NCI-H128 (cell line): ENCODE measurements around the gene ZNF146.
"Not testable (repeated sequence)": the region's sequence is repeated elsewhere in the genome, so short reads cannot be mapped to it uniquely, and the experiment has no call there.

ENCODE experiments used
- DNase-seq: peaks from one replicate; lab custom pipeline; 2025; ENCODE audit not compliant: unreplicated experiment; lab: John Stamatoyannopoulos, UW

Gene ZNF146

DNA sequence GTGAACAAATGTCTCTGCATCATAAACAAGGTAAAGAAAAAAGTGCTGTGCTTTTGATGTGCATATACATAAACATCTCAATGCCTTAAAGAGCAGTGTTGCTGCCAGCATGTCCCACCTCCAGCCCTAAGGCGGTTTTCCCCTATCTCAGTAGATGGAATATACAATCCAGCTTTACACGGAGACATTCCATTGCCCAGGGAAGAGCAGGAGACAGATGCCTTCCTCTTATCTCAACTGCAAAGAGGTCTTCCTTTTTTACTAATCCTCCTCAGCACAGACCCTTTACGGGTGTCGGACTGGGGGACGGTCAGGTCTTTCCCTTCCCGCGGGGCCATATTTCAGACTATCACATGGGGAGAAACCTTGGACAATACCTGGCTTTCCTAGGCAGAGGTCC is 18.7 kb downstream of the ZNF146 start:
- DNase-seq: not testable (repeated sequence)

DNA sequence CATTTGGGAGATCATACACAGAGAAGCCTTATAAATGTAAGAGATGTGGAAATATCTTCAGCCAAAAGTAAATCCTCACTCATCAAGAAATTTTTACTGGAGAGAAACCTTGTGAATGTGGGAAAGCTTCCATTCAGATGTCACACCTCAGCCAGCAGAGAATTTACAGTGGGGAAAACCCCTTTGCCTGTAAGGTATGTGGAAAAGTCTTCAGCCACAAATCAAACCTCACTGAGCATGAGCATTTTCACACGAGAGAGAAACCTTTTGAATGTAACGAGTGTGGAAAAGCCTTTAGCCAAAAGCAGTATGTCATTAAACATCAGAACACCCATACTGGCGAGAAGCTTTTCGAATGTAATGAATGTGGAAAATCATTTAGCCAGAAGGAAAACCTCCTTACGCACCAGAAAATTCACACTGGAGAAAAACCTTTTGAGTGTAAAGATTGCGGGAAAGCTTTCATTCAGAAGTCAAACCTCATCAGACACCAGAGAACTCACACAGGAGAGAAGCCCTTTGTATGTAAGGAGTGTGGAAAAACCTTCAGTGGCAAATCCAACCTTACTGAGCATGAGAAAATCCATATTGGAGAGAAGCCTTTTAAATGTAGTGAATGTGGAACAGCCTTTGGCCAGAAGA is 21.5 kb downstream of the ZNF146 start:
- DNase-seq: no peak

DNA sequence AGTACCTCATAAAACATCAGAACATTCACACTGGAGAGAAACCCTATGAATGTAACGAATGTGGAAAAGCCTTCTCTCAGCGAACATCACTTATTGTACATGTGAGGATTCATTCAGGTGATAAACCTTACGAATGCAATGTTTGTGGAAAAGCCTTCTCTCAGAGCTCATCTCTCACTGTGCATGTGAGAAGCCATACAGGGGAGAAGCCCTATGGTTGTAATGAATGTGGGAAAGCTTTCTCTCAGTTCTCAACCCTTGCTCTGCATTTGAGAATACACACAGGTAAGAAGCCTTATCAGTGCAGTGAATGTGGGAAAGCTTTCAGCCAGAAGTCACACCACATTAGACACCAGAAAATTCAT is 22.0 kb downstream of the ZNF146 start:
- no peak for DNase-seq

DNA sequence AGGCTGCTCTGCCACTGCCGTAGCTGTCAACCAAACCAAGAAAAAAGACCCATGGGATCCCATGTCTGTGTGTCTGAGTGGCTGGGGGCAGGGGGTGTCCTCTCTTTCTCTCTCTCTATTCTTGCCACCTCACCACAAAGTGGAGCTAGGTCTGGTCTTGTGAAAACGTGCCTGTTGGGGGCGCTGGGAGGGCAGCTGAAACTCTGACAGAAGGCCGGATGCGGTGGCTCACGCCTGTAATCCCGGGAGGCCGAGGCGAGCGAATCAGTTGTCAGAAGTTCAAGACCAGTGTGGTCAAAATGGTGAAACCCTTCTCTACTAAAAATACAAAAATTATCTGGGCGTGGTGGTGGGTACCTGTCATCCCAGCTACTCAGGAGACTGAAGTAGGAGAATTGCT is 29.2 kb downstream of the ZNF146 start:
- no peak for DNase-seq

- no peak for DNase-seq
These were observed 30.5 kb downstream of the ZNF146 start for GRCh38 chr19:36245210-36246005.

GRCh38 chr19:36246006-36246481 is 31.1 kb downstream of the ZNF146 start:
- no peak for DNase-seq

- no peak for DNase-seq
These were observed 37.1 kb downstream of the ZNF146 start for GRCh38 chr19:36252047-36252446.

DNA sequence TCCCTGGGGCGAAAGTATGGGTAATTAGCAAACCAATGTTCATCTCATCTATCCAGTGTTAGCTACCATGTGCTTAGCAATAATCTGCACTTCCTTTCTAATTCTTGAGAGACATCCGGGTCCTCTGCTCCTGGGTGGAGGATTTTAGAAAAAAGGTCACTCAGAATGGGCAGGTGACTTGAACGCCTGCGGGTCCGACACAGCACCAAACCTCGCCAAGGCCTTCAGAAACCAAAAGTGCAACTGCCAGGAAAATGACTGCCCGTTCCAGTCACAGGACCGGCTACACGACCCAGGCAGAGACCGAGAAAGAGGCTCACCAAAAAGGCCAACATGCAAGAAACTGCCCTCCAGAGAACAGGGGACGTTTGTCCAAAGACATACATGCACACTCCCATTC is 39.9 kb downstream of the ZNF146 start:
- DNase-seq: no peak

GRCh38 chr19:36255316-36255715 is 40.4 kb downstream of the ZNF146 start:
- DNase-seq: no peak

GRCh38 chr19:36256064-36256463 is 41.2 kb downstream of the ZNF146 start:
- DNase-seq: no peak

- no peak for DNase-seq
These were observed 42.1 kb downstream of the ZNF146 start for GRCh38 chr19:36256853-36257519.

GRCh38 chr19:36257520-36257876 is 42.6 kb downstream of the ZNF146 start:
- DNase-seq: peak; percentile 46

GRCh38 chr19:36258028-36258875 is 43.3 kb downstream of the ZNF146 start:
- no peak for DNase-seq

GRCh38 chr19:36259211-36259610 is 44.3 kb downstream of the ZNF146 start:
- no peak for DNase-seq

- no peak for DNase-seq
These were observed 50.2 kb downstream of the ZNF146 start for GRCh38 chr19:36265064-36265463.

DNA sequence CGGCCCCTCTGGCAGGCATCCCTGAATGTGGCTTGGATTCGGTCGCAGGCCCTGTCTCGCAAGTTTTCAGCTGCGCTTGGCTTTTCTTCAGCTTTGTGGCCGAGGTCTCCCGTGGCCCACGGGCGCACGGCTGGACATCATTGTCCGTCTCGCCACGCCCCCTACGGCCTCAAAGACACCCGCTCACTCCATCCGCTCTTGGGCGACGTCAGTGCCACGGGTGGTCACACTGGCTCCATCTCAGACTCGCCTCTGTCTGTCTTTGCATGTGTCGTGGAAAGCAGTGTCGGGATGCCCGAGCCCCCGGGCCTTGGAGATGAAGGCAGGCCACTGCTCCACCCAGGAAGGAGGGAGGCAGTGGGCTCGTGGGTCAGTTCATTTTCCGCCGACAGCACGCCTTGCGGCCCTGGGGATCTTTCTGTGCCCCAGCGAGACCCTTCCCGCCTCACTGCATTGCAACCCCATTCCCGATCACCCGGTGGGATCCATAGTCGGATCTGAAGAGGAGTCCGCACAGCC is 51.0 kb downstream of the ZNF146 start:
- no peak for DNase-seq

GRCh38 chr19:36266375-36266961 is 51.6 kb downstream of the ZNF146 start:
- no peak for DNase-seq

GRCh38 chr19:36267061-36267845 is 52.3 kb downstream of the ZNF146 start:
- DNase-seq: no peak

- not testable (repeated sequence) for DNase-seq
These were observed 53.2 kb downstream of the ZNF146 start for GRCh38 chr19:36268081-36268480.

- not testable (repeated sequence) for DNase-seq
These were observed 53.7 kb downstream of the ZNF146 start for GRCh38 chr19:36268591-36268990.
